ENCODE measurements around the gene PSME2. TPM values are rescaled to one million over a fixed set of nuclear protein-coding genes. Genes with fewer than 3 reads are reported as not detected.

The PSME2 gene
- total and polyA plus RNA-seq, 2 donors (not counting 1 experiment from before 2014, with no cell fraction given) = 132 to 148 TPM

- H3K4me1 ChIP-seq (ENCODE audit: control insufficient read depth, extremely low read depth, insufficient read depth, low read length) = peaks cover 9% of the 10 kb centered on the region
- H3K4me2 ChIP-seq (ENCODE audit: extremely low read depth, insufficient read depth, low read length) = no peak overlapping the region
- no peak overlapping the region for H3K4me3 ChIP-seq (replicated peaks in 1 of 4; ENCODE audit: control extremely low read depth in 1 of 4, insufficient read depth in 1 of 4, low read depth in 3 of 4, low read length in 4 of 4)
- H3K27me3 ChIP-seq (ENCODE audit: control insufficient read depth, insufficient read depth, low read length) = no peaks in the 10 kb centered on the region
- H3K9me3 ChIP-seq (ENCODE audit: control insufficient read depth, insufficient read depth, low read depth, low read length) = no peaks in the 10 kb centered on the region
- no peak overlapping the region for H3K9ac ChIP-seq (ENCODE audit: insufficient read depth, low read length)
- H2AFZ ChIP-seq (ENCODE audit: low read length) = no peak overlapping the region
- DNase-seq (ENCODE audit: low read depth in 2 of 2) = no peak
- H3K27ac ChIP-seq (ENCODE audit: insufficient read depth, low read length) = no peak overlapping the region
- H3K79me2 ChIP-seq (ENCODE audit: control insufficient read depth, insufficient read depth, low read length) = peaks cover 12% of the 10 kb centered on the region
- H3K36me3 ChIP-seq (ENCODE audit: control insufficient read depth, insufficient read depth, low read length) = peaks cover 19% of the 10 kb centered on the region
- TF ChIP-seq EZH2 (IDR thresholded peaks at IDR 0.05; ENCODE audit: low read length, missing control alignments) = no peak
- TF ChIP-seq CTCF (conservative IDR thresholded peaks at IDR 0.05 in 1 of 2, IDR thresholded peaks at IDR 0.05 in 1 of 2; ENCODE audit: low read depth in 1 of 2, low read length in 2 of 2) = no peak
- no peaks in the 10 kb centered on the region for H4K20me1 ChIP-seq (ENCODE audit: control insufficient read depth, extremely low read depth, insufficient read depth, low read length)
These were observed 10.9 kb upstream of the PSME2 start for GRCh38 chr14:24157331-24157730.

DNA sequence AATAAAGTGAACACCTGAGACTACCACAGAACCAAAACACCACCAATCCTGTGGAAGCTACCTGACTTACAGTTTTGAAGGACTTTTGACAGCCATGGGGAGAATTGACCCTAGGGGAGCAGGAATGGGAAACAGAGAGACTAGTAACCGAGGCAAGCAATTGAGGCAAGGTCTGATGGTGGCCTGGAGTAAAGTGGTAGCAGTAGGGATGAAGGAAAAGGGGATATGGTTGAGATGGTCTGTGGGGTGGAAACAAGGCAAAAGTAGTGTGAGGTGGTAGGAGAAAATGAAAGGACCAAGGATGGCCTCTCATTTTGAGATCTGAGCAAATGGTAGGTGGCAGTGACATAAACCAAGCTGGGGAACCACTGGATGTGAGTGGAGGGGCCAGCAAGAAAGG is 10.4 kb upstream of the PSME2 start:
- Histone ChIP-seq H3K4me1 (ENCODE audit: control insufficient read depth, extremely low read depth, insufficient read depth, low read length) (peaks cover 6% of the 10 kb centered on the region), H4K20me1 (ENCODE audit: control insufficient read depth, extremely low read depth, insufficient read depth, low read length) (no peaks in the 10 kb centered on the region), H3K79me2 (ENCODE audit: control insufficient read depth, insufficient read depth, low read length) (peaks cover 7% of the 10 kb centered on the region), H3K4me2 (ENCODE audit: extremely low read depth, insufficient read depth, low read length) (no peak overlapping the region), H3K9ac (ENCODE audit: insufficient read depth, low read length) (no peak overlapping the region), H3K27me3 (ENCODE audit: control insufficient read depth, insufficient read depth, low read length) (no peaks in the 10 kb centered on the region), H3K36me3 (ENCODE audit: control insufficient read depth, insufficient read depth, low read length) (peaks cover 20% of the 10 kb centered on the region), H2AFZ (ENCODE audit: low read length) (no peak overlapping the region), H3K4me3 (replicated peaks in 1 of 4; ENCODE audit: control extremely low read depth in 1 of 4, insufficient read depth in 1 of 4, low read depth in 3 of 4, low read length in 4 of 4) (no peak overlapping the region), H3K27ac (ENCODE audit: insufficient read depth, low read length) (no peak overlapping the region), H3K9me3 (ENCODE audit: control insufficient read depth, insufficient read depth, low read depth, low read length) (no peaks in the 10 kb centered on the region)
- TF ChIP-seq EZH2 (IDR thresholded peaks at IDR 0.05; ENCODE audit: low read length, missing control alignments) (no peak), CTCF (conservative IDR thresholded peaks at IDR 0.05 in 1 of 2, IDR thresholded peaks at IDR 0.05 in 1 of 2; ENCODE audit: low read depth in 1 of 2, low read length in 2 of 2) (no peak)
- no peak for DNase-seq (ENCODE audit: low read depth in 2 of 2)

DNA sequence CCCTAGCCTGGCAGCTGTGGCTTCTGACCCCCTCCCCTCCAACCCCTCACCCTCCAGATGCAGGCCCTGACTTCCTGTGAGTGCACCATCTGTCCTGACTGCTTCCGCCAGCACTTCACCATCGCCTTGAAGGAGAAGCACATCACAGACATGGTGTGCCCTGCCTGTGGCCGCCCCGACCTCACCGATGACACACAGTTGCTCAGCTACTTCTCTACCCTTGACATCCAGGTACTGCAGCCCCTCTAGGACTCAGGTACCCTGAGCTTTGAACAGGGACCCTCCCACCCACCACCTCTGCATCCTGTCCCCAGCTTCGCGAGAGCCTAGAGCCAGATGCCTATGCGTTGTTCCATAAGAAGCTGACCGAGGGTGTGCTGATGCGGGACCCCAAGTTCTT is 8.7 kb upstream of the PSME2 start:
- no peaks in the 10 kb centered on the region for H4K20me1 ChIP-seq (ENCODE audit: control insufficient read depth, extremely low read depth, insufficient read depth, low read length)
- no peak overlapping the region for H2AFZ ChIP-seq (ENCODE audit: low read length)
- DNase-seq (ENCODE audit: low read depth in 2 of 2) = no peak
- no peaks in the 10 kb centered on the region for H3K9me3 ChIP-seq (ENCODE audit: control insufficient read depth, insufficient read depth, low read depth, low read length)
- no peak overlapping the region for H3K9ac ChIP-seq (ENCODE audit: insufficient read depth, low read length)
- H3K4me2 ChIP-seq (ENCODE audit: extremely low read depth, insufficient read depth, low read length) = no peak overlapping the region
- no peaks in the 10 kb centered on the region for H3K79me2 ChIP-seq (ENCODE audit: control insufficient read depth, insufficient read depth, low read length)
- H3K27ac ChIP-seq (ENCODE audit: insufficient read depth, low read length) = no peak overlapping the region
- H3K4me3 ChIP-seq (replicated peaks in 1 of 4; ENCODE audit: control extremely low read depth in 1 of 4, insufficient read depth in 1 of 4, low read depth in 3 of 4, low read length in 4 of 4) = no peak overlapping the region
- no peaks in the 10 kb centered on the region for H3K27me3 ChIP-seq (ENCODE audit: control insufficient read depth, insufficient read depth, low read length)
- H3K36me3 ChIP-seq (ENCODE audit: control insufficient read depth, insufficient read depth, low read length) = peaks cover 28% of the 10 kb centered on the region
- TF ChIP-seq CTCF (conservative IDR thresholded peaks at IDR 0.05 in 1 of 2, IDR thresholded peaks at IDR 0.05 in 1 of 2; ENCODE audit: low read depth in 1 of 2, low read length in 2 of 2) = no peak
- TF ChIP-seq EZH2 (IDR thresholded peaks at IDR 0.05; ENCODE audit: low read length, missing control alignments) = no peak
- no peaks in the 10 kb centered on the region for H3K4me1 ChIP-seq (ENCODE audit: control insufficient read depth, extremely low read depth, insufficient read depth, low read length)

Measured in fibroblast of lung (primary cell).